Gastroesophageal sphincter (tissue), 4 donors: Measurements from ENCODE around the gene GAS2. TPM values are rescaled to one million over a fixed set of nuclear protein-coding genes. Genes with fewer than 3 reads are reported as not detected.
"Not testable (repeated sequence)": the region's sequence is repeated elsewhere in the genome, so short reads cannot be mapped to it uniquely, and the experiment has no call there.

Source experiments
- ATAC-seq: fragments of 150-250 bp; one replicate; pipeline ENCODE4 v1.9.1; 2016; ENCODE audit warnings: mild to moderate bottlenecking, moderate library complexity
- H3K27ac ChIP-seq, 4 donors: fragments of 200-600 bp; sonication (generic) in 3 of 4; 1 replicate in 3 of 4; 2 replicates in 1 of 4; pipeline ENCODE4 v1.5.1; 2016 to 2019
- H3K27me3 ChIP-seq: fragments of 200-600 bp; sonication (generic); one replicate; pipeline ENCODE4 v1.5.1; 2019
- H3K36me3 ChIP-seq, 2 donors: fragments of 200-600 bp; sonication (generic); one replicate each; pipeline ENCODE4 v1.5.1; 2019; ENCODE audit warnings: control low read depth in 1 of 2
- H3K4me1 ChIP-seq, 3 donors: fragments of 200-600 bp; sonication (generic); 1 replicate in 2 of 3; 2 replicates in 1 of 3; pipeline ENCODE4 v1.5.1; 2016 to 2019; ENCODE audit warnings: control low read depth in 2 of 3
- H3K4me3 ChIP-seq, 2 donors: fragments of 200-600 bp; sonication (generic); one replicate each; pipeline ENCODE4 v1.5.1; 2019; ENCODE audit warnings: mild to moderate bottlenecking in 1 of 2, moderate library complexity in 1 of 2
- H3K9me3 ChIP-seq, 3 donors: fragments of 200-600 bp; sonication (generic); one replicate each; pipeline ENCODE4 v1.5.1; 2017 to 2019; ENCODE audit warnings: control low read depth in 2 of 3
- CTCF ChIP-seq, 4 experiments: fragments of 200-600 bp in 2 of 4; fragments of 450-650 bp in 2 of 4; sonication (generic) in 1 of 4; IDR thresholded peaks; one replicate each; pipeline ENCODE4 v1.5.1; 2017 to 2019; ENCODE audit warnings: antibody characterized with exemption in 4 of 4, mild to moderate bottlenecking in 2 of 4, moderate library complexity in 2 of 4
- EP300 ChIP-seq: sonication (generic); formaldehyde crosslinking; IDR thresholded peaks from one replicate; pipeline ENCODE4 v1.6.1; 2017; ENCODE audit warnings: antibody characterized with exemption, mild to moderate bottlenecking
- POLR2A ChIP-seq, 2 donors: fragments of 450-650 bp; IDR thresholded peaks; one replicate each; pipeline ENCODE4 v1.6.1; 2017; ENCODE audit warnings: antibody characterized with exemption in 2 of 2, mild to moderate bottlenecking in 2 of 2, moderate library complexity in 1 of 2
- POLR2AphosphoS5 ChIP-seq: sonication (generic); formaldehyde crosslinking; IDR thresholded peaks from one replicate; pipeline ENCODE4 v1.6.1; 2017; ENCODE audit warnings: antibody characterized with exemption
- whole genome bisulfite sequencing, 2 donors: methylation state at CpG; one replicate each; pipeline ENCODE4 v1.1.5; 2018; ENCODE audit warnings: low coverage in 1 of 2; 5-methylcytosine and 5-hydroxymethylcytosine counted together
- total RNA-seq, 4 donors: library from RNA; depleted of rRNA; stranded (reverse); fragments of >200 nt; gene quantifications; one replicate each; pipeline ENCODE4 v1.1.0, GENCODE V29; 2016

The GAS2 gene
- total RNA-seq, 4 donors from 2014 or later = 0.67 to 1.4 (median 0.86) TPM

GRCh38 chr11:22641559-22641958 is 24.9 kb upstream of the GAS2 start:
- no peaks in the 10 kb centered on the region for H3K27me3 ChIP-seq
- H3K27ac ChIP-seq = no peak overlapping the region
- no peaks in the 10 kb centered on the region for H3K9me3 ChIP-seq
- no peak for TF ChIP-seq POLR2A (IDR thresholded peaks at IDR 0.05)
- no peak for TF ChIP-seq POLR2AphosphoS5
- no peak for TF ChIP-seq EP300
- TF ChIP-seq CTCF (IDR thresholded peaks at IDR 0.05) = no peak
- H3K36me3 ChIP-seq = no peaks in the 10 kb centered on the region
- ATAC-seq = no peak
- no peaks in the 10 kb centered on the region for H3K4me1 ChIP-seq
- H3K4me3 ChIP-seq = no peak overlapping the region

- H3K27ac ChIP-seq, H3K36me3 ChIP-seq, H3K27me3 ChIP-seq, H3K4me3 ChIP-seq, H3K4me1 ChIP-seq, H3K9me3 ChIP-seq, ATAC-seq: not testable (repeated sequence)
- 60% methylated on average over 9 of the region's 15 CpGs; no CpG with 5 or more reads in 1 of the 2 donors for WGBS, 2 donors
These were observed 14.1 kb upstream of the GAS2 start for GRCh38 chr11:22652346-22652745.

GRCh38 chr11:22656130-22656529 is 10.3 kb upstream of the GAS2 start:
- H3K4me3 ChIP-seq = no peak overlapping the region
- no peaks in the 10 kb centered on the region for H3K36me3 ChIP-seq
- H3K27ac ChIP-seq = no peak overlapping the region
- no peak for TF ChIP-seq POLR2AphosphoS5
- no peak for TF ChIP-seq CTCF (IDR thresholded peaks at IDR 0.05)
- TF ChIP-seq EP300 = no peak
- TF ChIP-seq POLR2A (IDR thresholded peaks at IDR 0.05) = no peak
- H3K4me1 ChIP-seq = no peaks in the 10 kb centered on the region
- no peak for ATAC-seq
- H3K27me3 ChIP-seq = no peaks in the 10 kb centered on the region
- no peaks in the 10 kb centered on the region for H3K9me3 ChIP-seq

- no peak for TF ChIP-seq POLR2A (IDR thresholded peaks at IDR 0.05)
- TF ChIP-seq EP300 = no peak
- no peak for TF ChIP-seq CTCF (IDR thresholded peaks at IDR 0.05)
- no peak for TF ChIP-seq POLR2AphosphoS5
- Histone ChIP-seq H3K9me3 (no peaks in the 10 kb centered on the region), H3K27ac (no peak overlapping the region), H3K4me1 (no peaks in the 10 kb centered on the region), H3K27me3 (no peaks in the 10 kb centered on the region), H3K4me3 (no peak overlapping the region), H3K36me3 (no peaks in the 10 kb centered on the region)
- 50 to 69% methylated on average over 1 of the region's 1 CpG for WGBS, 2 donors
- no peak for ATAC-seq
These were observed 9.2 kb upstream of the GAS2 start for GRCh38 chr11:22657101-22657694.

GRCh38 chr11:22659783-22660182 is 6.6 kb upstream of the GAS2 start:
- no peaks in the 10 kb centered on the region for H3K9me3 ChIP-seq
- no peak overlapping the region for H3K4me3 ChIP-seq
- H3K27ac ChIP-seq = no peak overlapping the region
- no peaks in the 10 kb centered on the region for H3K4me1 ChIP-seq
- no peaks in the 10 kb centered on the region for H3K36me3 ChIP-seq
- ATAC-seq = no peak
- WGBS, 2 donors = 67 to 100% methylated on average over 1 of the region's 1 CpG
- no peak for TF ChIP-seq POLR2AphosphoS5
- no peak for TF ChIP-seq CTCF (IDR thresholded peaks at IDR 0.05)
- TF ChIP-seq POLR2A (IDR thresholded peaks at IDR 0.05) = no peak
- no peak for TF ChIP-seq EP300
- no peaks in the 10 kb centered on the region for H3K27me3 ChIP-seq
